K562 (cell line): ENCODE measurements around the gene SLC27A6. TPM values are rescaled to one million over a fixed set of nuclear protein-coding genes. Genes with fewer than 3 reads are reported as not detected.

Experiments
- ATAC-seq: fragments of 200-7000 bp; cut with Tn5 transposase; 3 replicates; pipeline ENCODE4 v1.9.1; 2020; ENCODE audit warnings: moderate library complexity
- BruUV-seq: library from RNA; stranded (reverse); fragments of 400-500 nt; replicated peaks from 2 replicates; lab custom pipeline; 2021; lab: Mats Ljungman, UMichigan
- CTCF ChIA-PET: fragments of 300-600 bp; formaldehyde crosslinking; extraction: SDS; loops from one replicate; lab custom pipeline; 2021; ENCODE audit warnings: low intra/inter-chr PET ratio; lab: Yijun Ruan, JAX
- POLR2A ChIA-PET: fragments of 300-600, 350-650 bp; sonication (Branson Sonifier 250); formaldehyde crosslinking; extraction: SDS; loops from one replicate; lab custom pipeline; 2021; ENCODE audit warnings: antibody characterized with exemption, inconsistent platforms; lab: Yijun Ruan, JAX
- DNase-seq, 4 experiments: peaks; one replicate each; pipeline versions ENCODE4 v3.0.0 to v3.0.0-alpha.2; 2011 to 2018; ENCODE audit warnings: low spot score in 3 of 4, mixed read lengths in 3 of 4; ENCODE audit errors: extremely low read depth in 1 of 4
- FAIRE-seq: peaks from 2 replicates; lab custom pipeline; 2011; peaks lifted over from hg19 to GRCh38; lab: Jason Lieb, UNC
- H2AFZ ChIP-seq: 2 replicates; pipeline ENCODE4 v1.6.0; 2011; ENCODE audit warnings: low read depth, low read length, control low read depth, inconsistent platforms
- H3K27ac ChIP-seq: fragments of 200-600 bp; 3 replicates; pipeline ENCODE4 v1.8.0; 2011; ENCODE audit warnings: low read depth, mild to moderate bottlenecking, control low read depth, inconsistent platforms, low read length, moderate library complexity, mixed read lengths; ENCODE audit errors: extremely low read depth
- H3K27me3 ChIP-seq, 2 experiments: fragments of 300-600 bp in 1 of 2; 2 replicates in 1 of 2; 3 replicates in 1 of 2; pipeline versions ENCODE4 v1.6.0 to v1.8.0; 2011; ENCODE audit warnings: inconsistent platforms in 2 of 2, low read length in 2 of 2, mild to moderate bottlenecking in 1 of 2, mixed read lengths in 1 of 2, moderate library complexity in 1 of 2; ENCODE audit not compliant: control insufficient read depth in 2 of 2, insufficient read depth in 2 of 2
- H3K36me3 ChIP-seq: fragments of 300-600 bp; 3 replicates; pipeline ENCODE4 v1.8.0; 2011; ENCODE audit warnings: mild to moderate bottlenecking, low read length, inconsistent platforms; ENCODE audit not compliant: control insufficient read depth, insufficient read depth
- H3K4me1 ChIP-seq, 2 experiments: fragments of 200-600 bp in 1 of 2; replicated peaks in 1 of 2; 2 replicates in 1 of 2; 3 replicates in 1 of 2; pipeline versions ENCODE4 v1.5.1 to v1.8.0; 2011; ENCODE audit warnings: inconsistent platforms in 2 of 2, low read length in 2 of 2, mild to moderate bottlenecking in 1 of 2, mixed read lengths in 1 of 2, moderate library complexity in 1 of 2; ENCODE audit not compliant: control insufficient read depth in 2 of 2, insufficient read depth in 2 of 2
- H3K4me2 ChIP-seq: 2 replicates; pipeline ENCODE4 v1.6.1; 2011; ENCODE audit warnings: low read length, control low read depth, inconsistent platforms, mixed read lengths; ENCODE audit not compliant: insufficient read depth
- H3K4me3 ChIP-seq: fragments of 200-600 bp; sonication (generic), shearing (Covaris generic); 2 replicates; pipeline ENCODE4 v1.5.1; 2016; ENCODE audit warnings: control low read depth, inconsistent platforms
- H3K79me2 ChIP-seq: fragments of 200-600 bp; 3 replicates; pipeline ENCODE4 v1.8.0; 2011; ENCODE audit warnings: low read length, inconsistent platforms; ENCODE audit not compliant: control insufficient read depth, insufficient read depth
- H3K9ac ChIP-seq, 2 experiments: 2 replicates each; pipeline versions ENCODE4 v1.6.0 to v1.6.1; 2011; ENCODE audit warnings: low read depth in 2 of 2, low read length in 2 of 2, control low read depth in 1 of 2, inconsistent platforms in 1 of 2, mild to moderate bottlenecking in 1 of 2, mixed read lengths in 1 of 2; ENCODE audit not compliant: insufficient read depth in 1 of 2
- H3K9me1 ChIP-seq: one replicate; pipeline ENCODE4 v1.6.0; 2011; ENCODE audit warnings: inconsistent platforms, mild to moderate bottlenecking, low read length, moderate library complexity; ENCODE audit not compliant: control insufficient read depth, insufficient read depth
- H3K9me3 ChIP-seq: replicated peaks from 2 replicates; pipeline ENCODE4 v1.5.1; 2011; ENCODE audit warnings: low read depth, low read length, inconsistent platforms; ENCODE audit not compliant: control insufficient read depth, insufficient read depth
- H4K20me1 ChIP-seq: replicated peaks from 2 replicates; pipeline ENCODE4 v1.6.1; 2011; ENCODE audit warnings: low read length, inconsistent platforms, mixed read lengths; ENCODE audit not compliant: control insufficient read depth, insufficient read depth
- ZNF830 ChIP-seq: fragments of 250-450 bp; sonication (Bioruptor Pico); IDR thresholded peaks from 2 replicates; pipeline ENCODE4 v1.5.0; 2021; ENCODE audit warnings: mild to moderate bottlenecking
- WGBS: fragments of 100-300 bp; shearing (Covaris generic); methylation state at CpG from one replicate; pipeline ENCODE4 v1.1.6; 2016; ENCODE audit warnings: low coverage, mixed read lengths; ENCODE audit not compliant: insufficient coverage; ENCODE audit errors: missing lambda C conversion rate; 5-methylcytosine and 5-hydroxymethylcytosine counted together
- in situ Hi-C: fragments of 300-500 bp; cut with MboI; formaldehyde crosslinking; loops from 4 replicates; pipeline ENCODE4 v1.15.0; 2018; ENCODE audit warnings: inconsistent platforms, mixed read lengths
- intact Hi-C: fragments of 100-400 bp; cut with micrococcal nuclease; formaldehyde crosslinking; loops from 2 replicates; pipeline ENCODE4 v1.14.2; 2022
- polyA plus RNA-seq, 8 experiments: library from polyadenylated mRNA; depleted of rRNA in 4 of 8; stranded (reverse) in 5 of 8; unstranded in 3 of 8; fragments of >200 nt; fragmentation: Nextera tagmentation in 2 of 8; fragmentation: Illumina TruSeq in 1 of 8; extraction: Ambion mirVana in 2 of 8; extraction: Trizol in 1 of 8; gene quantifications; 2 replicates each; pipeline versions ENCODE4 v1.2.1 to v1.2.3, GENCODE V29; 2011 to 2014; ENCODE audit warnings: inconsistent platforms in 1 of 8, missing spikeins in 1 of 8
- total RNA-seq, 7 experiments: library from RNA; depleted of rRNA in 6 of 7; stranded (reverse); fragments of >200 nt in 6 of 7; fragmentation: Illumina TruSeq in 2 of 7; extraction: Trizol in 2 of 7; gene quantifications; 2 replicates each; pipeline versions ENCODE4 v1.2.1 to v1.2.3, GENCODE V29; 2011 to 2021; ENCODE audit warnings: low replicate concordance in 1 of 7
- TF ChIP-seq, protein P1 (sequence below): fragments of 450-650 bp; IDR thresholded peaks from 2 replicates; pipeline ENCODE4 v1.6.1; 2018; ENCODE audit not compliant: partially characterized antibody

Gene SLC27A6
- total and polyA plus RNA-seq, 9 of the 15 experiments (the other 6 are each of a cell fraction or from before 2014, with no cell fraction given): 0.56 to 1.9 (median 1.2) TPM

DNA sequence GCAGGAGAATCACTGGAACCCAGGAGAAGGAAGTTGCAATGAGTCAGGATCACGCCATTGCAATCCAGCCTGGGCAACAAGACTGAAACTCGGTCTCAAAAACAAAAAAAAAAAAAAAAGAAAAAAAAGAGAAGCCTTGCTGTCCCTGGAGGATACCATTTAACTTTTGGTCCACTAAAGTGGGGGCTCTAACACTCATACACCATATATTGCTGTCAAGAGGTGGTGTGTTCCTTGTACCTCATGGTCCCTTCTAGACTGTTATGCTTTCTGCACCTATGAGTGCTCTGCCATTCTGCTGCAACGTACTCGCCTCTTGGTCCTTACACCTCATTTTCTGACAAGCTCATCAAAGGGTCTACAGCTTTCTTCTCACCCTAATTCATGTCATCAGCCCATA, 77.0 kb downstream of the SLC27A6 start:
- DNase-seq: no peak
- no peak for FAIRE-seq
- peak; percentile 51; the same call in 2 of the 3 replicates for ATAC-seq
- no TSS peak for BruUV-seq
- 9% methylated on average over 4 of the region's 4 CpGs for WGBS
- H2AFZ ChIP-seq: peak overlapping the region; percentile 40
- H3K4me2 ChIP-seq: no peak overlapping the region
- no peak overlapping the region for H3K9ac ChIP-seq
- no peaks in the 10 kb centered on the region for H3K27me3 ChIP-seq
- H3K27ac ChIP-seq: no peak overlapping the region
- ChIA-PET CTCF (no interaction called here), POLR2A (no interaction called here)
- no peak overlapping the region for H3K4me3 ChIP-seq
- no peaks in the 10 kb centered on the region for H4K20me1 ChIP-seq
- no peaks in the 10 kb centered on the region for H3K36me3 ChIP-seq
- no peaks in the 10 kb centered on the region for H3K9me3 ChIP-seq
- H3K79me2 ChIP-seq: no peaks in the 10 kb centered on the region
- in situ Hi-C loops: no loop called here
- H3K9me1 ChIP-seq: no peaks in the 10 kb centered on the region
- no peak for TF ChIP-seq ZNF830 (CRISPR knock-in tag)
- TF ChIP-seq, protein P1, sequence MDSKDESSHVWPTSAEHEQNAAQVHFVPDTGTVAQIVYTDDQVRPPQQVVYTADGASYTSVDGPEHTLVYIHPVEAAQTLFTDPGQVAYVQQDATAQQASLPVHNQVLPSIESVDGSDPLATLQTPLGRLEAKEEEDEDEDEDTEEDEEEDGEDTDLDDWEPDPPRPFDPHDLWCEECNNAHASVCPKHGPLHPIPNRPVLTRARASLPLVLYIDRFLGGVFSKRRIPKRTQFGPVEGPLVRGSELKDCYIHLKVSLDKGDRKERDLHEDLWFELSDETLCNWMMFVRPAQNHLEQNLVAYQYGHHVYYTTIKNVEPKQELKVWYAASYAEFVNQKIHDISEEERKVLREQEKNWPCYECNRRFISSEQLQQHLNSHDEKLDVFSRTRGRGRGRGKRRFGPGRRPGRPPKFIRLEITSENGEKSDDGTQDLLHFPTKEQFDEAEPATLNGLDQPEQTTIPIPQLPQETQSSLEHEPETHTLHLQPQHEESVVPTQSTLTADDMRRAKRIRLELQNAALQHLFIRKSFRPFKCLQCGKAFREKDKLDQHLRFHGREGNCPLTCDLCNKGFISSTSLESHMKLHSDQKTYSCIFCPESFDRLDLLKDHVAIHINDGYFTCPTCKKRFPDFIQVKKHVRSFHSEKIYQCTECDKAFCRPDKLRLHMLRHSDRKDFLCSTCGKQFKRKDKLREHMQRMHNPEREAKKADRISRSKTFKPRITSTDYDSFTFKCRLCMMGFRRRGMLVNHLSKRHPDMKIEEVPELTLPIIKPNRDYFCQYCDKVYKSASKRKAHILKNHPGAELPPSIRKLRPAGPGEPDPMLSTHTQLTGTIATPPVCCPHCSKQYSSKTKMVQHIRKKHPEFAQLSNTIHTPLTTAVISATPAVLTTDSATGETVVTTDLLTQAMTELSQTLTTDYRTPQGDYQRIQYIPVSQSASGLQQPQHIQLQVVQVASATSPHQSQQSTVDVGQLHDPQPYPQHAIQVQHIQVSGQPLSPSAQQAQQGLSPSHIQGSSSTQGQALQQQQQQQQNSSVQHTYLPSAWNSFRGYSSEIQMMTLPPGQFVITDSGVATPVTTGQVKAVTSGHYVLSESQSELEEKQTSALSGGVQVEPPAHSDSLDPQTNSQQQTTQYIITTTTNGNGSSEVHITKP: peak; percentile 68
- TF ChIP-seq, all 486 proteins: peak for 1
- intact Hi-C loops: no loop called here
- no peaks in the 10 kb centered on the region for H3K4me1 ChIP-seq
